Retinal pigment epithelial cell (primary cell): ENCODE results near the gene CRYBG1.

Experiments
- DNase-seq: peaks from one replicate; pipeline ENCODE4 v3.0.0-alpha.2; 2010; ENCODE audit warnings: low read depth
- H3K4me3 ChIP-seq: 2 replicates; pipeline ENCODE4 v1.5.1; 2011; ENCODE audit warnings: mild to moderate bottlenecking, low read length, control low read depth, moderate library complexity
- TF ChIP-seq, protein P1 (sequence below): conservative IDR thresholded peaks from 2 replicates; pipeline ENCODE4 v1.5.1; 2011; ENCODE audit warnings: low read depth, low read length, control low read depth, inconsistent platforms

CRYBG1 gene

DNA sequence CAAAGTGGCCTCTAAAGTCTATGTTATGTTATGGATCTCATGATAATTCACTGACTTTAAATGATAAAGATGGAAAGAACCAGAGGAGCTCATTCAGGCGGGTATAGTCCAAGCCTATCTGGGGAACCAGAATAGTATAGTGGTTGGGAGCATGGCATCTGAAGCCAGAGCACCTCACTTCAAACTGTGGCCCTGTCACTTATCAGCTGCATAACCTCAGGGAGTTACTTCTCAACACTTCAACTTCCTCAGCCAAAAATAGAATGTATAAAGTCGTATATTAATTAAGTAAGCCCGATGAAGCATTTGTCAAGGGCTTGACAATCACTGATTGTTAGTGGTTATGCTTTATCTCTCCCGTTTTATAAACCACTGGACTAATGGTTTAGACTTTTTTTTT is 156.1 kb downstream of the CRYBG1 start:
- no peak for DNase-seq
- TF ChIP-seq, protein P1, sequence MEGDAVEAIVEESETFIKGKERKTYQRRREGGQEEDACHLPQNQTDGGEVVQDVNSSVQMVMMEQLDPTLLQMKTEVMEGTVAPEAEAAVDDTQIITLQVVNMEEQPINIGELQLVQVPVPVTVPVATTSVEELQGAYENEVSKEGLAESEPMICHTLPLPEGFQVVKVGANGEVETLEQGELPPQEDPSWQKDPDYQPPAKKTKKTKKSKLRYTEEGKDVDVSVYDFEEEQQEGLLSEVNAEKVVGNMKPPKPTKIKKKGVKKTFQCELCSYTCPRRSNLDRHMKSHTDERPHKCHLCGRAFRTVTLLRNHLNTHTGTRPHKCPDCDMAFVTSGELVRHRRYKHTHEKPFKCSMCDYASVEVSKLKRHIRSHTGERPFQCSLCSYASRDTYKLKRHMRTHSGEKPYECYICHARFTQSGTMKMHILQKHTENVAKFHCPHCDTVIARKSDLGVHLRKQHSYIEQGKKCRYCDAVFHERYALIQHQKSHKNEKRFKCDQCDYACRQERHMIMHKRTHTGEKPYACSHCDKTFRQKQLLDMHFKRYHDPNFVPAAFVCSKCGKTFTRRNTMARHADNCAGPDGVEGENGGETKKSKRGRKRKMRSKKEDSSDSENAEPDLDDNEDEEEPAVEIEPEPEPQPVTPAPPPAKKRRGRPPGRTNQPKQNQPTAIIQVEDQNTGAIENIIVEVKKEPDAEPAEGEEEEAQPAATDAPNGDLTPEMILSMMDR, result no peak
- no peak overlapping the region for H3K4me3 ChIP-seq

GRCh38 chr6:106517706-106518105 is 157.2 kb downstream of the CRYBG1 start:
- TF ChIP-seq, protein P1, result no peak
- H3K4me3 ChIP-seq, result no peak overlapping the region
- DNase-seq, result no peak

DNA sequence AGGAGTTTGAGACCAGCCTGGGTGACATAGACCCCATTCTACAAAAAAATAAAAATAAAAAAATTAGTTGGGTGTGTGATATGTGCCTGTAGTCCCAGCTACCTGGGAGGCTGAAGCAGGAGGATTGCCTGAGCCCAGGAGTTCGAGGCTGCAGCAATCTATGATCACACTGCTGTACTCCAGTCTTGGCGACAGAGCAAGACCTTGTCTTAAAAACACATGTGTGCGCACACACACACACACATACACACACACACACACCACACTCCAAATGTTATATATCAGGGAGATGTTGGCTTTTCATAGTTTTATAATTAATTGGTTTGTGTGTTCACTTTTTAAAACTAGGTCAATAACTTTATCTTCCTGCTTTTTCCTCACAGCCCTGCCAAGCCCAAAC is 158.2 kb downstream of the CRYBG1 start:
- TF ChIP-seq, protein P1, result no peak
- DNase-seq, result no peak
- no peak overlapping the region for H3K4me3 ChIP-seq

DNA sequence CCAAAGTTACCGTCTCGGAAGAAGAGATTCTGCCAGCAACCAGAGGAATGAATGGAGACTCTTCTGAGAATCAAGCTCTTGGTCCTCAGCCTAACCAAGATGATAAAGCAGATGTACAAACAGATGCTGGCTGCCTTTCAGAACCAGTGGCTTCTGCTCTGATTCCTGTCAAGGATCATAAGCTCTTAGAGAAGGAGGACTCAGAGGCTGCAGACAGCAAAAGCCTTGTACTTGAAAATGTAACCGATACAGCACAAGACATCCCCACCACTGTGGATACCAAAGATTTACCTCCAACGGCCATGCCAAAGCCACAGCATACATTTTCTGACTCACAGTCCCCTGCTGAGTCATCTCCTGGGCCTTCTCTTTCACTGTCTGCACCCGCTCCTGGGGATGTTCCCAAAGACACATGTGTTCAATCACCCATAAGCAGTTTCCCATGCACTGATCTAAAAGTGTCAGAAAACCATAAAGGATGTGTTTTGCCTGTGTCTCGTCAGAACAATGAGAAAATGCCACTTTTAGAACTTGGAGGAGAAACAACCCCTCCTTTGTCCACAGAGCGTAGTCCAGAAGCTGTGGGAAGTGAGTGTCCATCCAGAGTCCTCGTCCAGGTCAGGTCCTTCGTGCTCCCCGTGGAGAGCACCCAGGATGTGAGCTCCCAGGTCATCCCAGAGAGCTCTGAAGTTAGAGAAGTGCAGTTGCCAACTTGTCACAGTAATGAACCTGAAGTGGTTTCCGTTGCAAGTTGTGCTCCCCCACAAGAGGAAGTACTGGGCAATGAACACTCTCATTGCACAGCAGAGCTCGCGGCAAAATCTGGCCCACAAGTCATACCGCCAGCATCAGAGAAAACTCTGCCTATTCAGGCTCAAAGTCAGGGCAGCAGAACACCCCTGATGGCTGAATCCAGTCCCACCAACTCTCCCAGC is 159.2 kb downstream of the CRYBG1 start:
- TF ChIP-seq, protein P1, result no peak
- DNase-seq, result peak; percentile 24
- no peak overlapping the region for H3K4me3 ChIP-seq

DNA sequence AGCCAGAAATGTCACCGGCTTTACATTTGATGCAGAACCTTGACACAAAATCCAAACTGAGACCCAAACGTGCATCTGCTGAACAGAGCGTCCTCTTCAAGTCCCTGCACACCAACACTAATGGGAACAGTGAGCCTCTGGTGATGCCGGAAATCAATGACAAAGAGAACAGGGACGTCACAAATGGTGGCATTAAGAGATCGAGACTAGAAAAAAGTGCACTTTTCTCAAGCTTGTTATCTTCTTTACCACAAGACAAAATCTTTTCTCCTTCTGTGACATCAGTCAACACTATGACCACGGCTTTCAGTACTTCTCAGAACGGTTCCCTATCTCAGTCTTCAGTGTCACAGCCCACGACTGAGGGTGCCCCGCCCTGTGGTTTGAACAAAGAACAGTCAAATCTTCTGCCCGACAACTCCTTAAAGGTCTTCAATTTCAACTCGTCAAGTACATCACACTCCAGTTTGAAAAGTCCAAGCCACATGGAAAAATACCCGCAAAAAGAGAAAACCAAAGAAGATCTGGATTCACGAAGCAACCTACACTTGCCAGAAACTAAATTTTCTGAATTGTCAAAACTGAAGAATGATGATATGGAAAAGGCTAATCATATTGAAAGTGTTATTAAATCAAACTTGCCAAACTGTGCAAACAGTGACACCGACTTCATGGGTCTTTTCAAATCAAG is 160.3 kb downstream of the CRYBG1 start:
- TF ChIP-seq, protein P1, result no peak
- DNase-seq, result no peak
- H3K4me3 ChIP-seq, result no peak overlapping the region

DNA sequence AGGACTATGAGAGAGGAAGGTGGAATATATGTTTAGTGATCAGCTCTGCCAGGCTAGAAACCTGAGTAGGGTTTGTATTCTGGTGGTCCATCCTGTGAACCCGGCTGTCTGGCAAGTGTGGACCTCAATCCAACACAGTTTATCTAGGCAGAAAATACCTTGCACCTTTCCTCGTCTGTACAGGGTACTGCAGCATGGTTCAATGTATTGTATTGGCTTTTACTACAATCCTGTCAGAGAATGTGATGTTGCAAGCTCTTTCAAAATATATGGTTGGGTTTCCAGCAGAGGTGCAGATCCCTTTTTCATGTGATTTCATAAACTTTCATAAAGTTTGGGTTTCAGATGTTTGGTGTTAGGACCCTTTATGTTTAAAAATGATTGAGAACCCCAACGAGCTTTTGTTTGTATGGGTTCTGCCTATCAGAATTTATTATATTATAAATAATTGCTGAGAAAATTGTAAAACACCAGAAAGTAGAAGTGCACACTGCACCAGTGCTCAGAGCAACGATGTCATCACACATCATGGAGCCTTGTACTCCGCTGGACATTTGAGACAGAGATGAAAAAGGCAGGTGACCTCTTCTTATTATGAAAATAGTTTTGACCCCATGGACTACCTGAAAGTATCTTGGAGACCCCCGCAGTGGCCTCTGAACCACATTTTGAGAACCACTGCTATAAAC is 162.2 kb downstream of the CRYBG1 start:
- no peak for DNase-seq
- TF ChIP-seq, protein P1, result no peak
- no peak overlapping the region for H3K4me3 ChIP-seq
